Measurements from ENCODE around the gene GRM8.

The GRM8 gene

DNA sequence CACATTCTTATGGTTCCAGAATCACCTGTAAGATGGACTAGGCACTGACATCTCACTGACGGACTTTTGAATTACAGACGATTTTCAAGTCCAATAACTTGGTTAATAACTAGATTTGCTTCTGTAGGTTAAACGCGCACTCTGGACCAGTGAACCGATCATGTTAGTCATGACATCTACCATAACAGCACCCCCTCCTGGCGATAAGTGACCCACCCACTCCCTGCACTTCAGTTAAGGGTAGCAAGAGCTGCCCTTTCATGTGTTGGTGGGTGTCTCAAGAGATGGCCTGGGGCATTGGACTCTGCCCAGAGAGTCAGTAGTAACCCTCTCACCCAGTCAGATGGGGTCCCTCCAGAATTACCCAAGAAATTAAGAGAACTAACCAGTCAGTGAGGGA is 12.9 kb downstream of the GRM8 start:
- no peak for DNase-seq (ENCODE audit: low read depth)
- no peak overlapping the region for H3K4me3 ChIP-seq (ENCODE audit: low read depth, low read length)

DNA sequence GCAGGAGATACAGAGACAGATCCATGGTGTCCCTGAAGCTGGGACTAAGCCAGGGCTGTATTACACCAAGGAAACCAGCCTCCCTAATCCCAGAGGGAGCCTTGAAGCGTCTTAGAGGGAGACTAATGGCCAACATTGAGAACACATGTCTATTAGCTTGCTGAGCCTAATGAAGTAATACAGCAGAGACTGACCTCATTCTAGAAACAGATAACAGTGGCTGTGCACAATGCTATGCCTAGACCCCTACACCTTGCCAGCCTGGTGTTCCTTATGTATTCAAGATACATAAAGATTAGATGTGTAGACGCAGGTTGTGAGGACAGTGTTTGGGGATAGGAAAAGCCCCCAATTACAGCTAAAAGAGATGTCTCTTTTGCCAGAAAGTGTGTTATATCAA is 19.1 kb downstream of the GRM8 start:
- no peak for DNase-seq (ENCODE audit: low read depth)
- H3K4me3 ChIP-seq (ENCODE audit: low read depth, low read length) = no peak overlapping the region

DNA sequence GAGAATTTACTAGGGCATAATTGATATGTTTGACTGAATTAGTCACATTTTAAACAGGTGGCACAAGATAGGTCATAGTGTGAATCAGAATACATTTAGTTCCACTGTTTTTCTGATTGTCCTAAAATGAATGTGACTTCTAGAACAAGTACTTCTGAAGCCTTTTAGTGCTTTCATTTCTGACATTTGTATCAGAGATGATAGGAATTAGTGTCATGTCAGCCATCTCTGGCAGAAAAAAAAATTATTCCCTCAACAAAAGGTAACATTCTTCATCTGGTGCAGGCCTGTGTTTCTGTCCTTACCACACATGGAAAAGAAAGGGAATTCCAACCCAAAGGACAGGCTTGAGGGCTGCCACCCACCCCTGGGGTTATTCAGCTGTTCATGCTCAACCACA is 21.3 kb downstream of the GRM8 start:
- DNase-seq (ENCODE audit: low read depth) = no peak
- no peak overlapping the region for H3K4me3 ChIP-seq (ENCODE audit: low read depth, low read length)

DNA sequence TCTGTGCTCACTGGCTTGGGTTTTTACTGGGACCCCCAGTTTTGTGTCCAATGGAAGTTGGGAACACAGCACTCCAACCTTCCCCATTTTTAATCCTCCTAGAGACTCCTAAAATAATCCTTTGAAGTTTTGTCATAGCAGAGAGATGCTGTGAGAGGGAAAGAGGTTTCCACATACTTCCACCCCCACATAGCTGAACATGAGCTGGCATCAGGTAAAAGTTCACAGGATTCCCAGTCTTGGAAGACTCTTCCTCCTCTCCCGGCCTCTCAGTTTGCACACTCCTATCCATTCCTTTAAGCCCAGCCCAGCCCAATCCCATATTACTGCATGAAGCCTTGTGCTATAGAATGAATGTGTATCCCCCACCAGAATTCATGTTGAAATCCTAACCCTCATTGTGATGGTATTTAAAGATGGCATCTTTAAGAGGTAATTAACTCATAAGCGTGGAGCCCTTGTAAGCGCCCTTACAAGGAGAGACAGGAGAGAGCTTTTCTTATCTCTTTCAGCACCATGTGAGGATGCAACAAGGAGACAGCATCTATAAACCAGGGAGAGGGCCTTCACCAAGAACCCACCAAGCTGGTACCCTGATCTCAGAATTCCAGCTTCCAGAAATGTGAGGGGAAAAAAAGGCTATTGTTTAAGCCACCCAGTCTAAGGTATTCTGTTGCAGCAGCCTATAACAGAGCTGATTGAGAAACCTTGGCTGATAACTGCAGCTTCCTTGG is 22.4 kb downstream of the GRM8 start:
- no peak overlapping the region for H3K4me3 ChIP-seq (ENCODE audit: low read depth, low read length)
- DNase-seq (ENCODE audit: low read depth) = no peak

DNA sequence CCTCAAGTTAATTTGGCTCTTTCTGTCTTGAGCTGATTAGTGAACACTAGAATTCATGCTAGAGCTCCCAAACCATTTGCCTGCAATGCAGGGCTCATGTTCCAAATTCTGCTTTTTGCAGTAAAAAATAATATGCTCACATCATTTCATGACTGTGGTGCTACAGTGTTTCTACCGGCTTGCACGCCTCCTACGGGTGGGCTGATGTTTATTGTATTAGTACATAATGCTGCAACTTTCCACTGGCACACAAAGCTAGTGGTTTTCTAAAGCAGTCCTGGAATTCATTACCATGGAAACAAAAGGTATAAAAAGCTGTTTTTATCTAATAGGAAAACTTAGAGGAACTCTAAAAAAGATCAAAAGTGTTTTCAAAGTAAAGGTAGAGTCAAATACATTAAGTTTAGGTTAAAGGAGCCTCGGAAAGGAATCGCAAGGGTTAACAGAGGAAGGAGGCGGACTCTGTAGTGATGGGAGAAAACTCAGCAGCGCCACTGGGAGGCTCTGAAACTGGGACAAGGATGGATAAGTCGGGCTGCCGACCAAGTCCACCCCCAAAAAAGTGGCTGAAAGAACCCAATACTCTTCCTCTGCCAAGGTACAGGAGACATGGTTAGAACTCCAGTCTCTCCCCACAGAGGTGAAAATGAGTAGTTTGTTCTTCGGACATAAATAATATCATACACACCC is 25.9 kb downstream of the GRM8 start:
- H3K4me3 ChIP-seq (ENCODE audit: low read depth, low read length) = no peak overlapping the region

DNA sequence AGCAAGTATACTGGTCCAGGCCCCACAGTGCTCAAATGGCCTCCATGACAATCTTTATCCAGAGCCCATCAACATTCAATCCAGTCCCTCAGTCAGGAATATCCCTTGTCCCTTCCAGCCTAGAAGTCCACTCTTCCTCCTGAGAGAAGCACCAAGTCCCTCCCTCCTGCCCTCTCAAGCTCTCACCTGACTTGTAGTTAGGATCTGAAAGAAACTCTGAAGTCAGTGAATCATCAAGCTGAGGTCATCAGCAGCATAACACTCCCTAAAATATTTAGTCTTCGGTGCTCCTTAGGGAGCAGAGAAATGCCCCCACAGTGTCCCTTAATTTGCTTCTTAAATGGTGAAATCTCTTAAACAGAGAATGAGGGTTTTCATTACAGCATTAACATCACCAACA is 31.0 kb downstream of the GRM8 start:
- no peak overlapping the region for H3K4me3 ChIP-seq (ENCODE audit: low read depth, low read length)
- DNase-seq (ENCODE audit: low read depth) = no peak

More for the DNA sequence above, 25.9 kb downstream of the GRM8 start:
- no peak for DNase-seq (ENCODE audit: low read depth)

DNA sequence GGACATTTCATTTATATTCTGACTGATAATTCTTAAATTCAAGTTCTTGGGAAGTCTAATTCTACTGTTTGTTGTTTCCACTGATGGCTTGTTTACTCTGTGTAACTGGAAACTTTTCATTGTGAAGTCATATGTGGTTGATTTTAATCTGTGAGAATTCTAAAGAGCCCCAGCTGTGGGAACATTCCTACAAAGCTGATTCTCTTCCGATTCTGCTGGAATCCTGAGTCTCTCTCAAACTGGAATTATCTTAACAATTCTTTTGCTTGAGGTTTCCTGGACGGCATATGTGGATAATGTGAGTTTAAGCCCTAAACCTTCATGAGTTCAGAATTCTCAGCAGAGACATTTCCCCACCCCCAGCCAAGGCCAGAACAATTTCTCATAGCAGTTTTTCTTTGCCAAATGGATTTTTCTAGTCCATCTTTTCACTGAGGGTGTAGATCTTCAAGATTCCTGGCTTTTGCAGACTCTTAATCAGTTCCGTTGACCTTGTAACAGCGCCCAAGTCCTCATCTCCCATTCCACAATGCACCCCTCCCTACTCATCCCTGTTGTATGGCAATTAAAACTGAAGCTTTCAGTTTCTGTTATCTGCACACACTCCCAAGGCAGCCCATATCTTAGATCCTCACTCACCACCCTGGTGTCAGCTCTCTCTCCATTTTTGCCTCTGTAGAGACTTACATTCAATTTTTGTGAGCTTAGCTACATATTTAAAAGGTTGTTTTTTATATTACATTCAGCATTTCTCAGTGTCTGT is 37.6 kb downstream of the GRM8 start:
- no peak for DNase-seq (ENCODE audit: low read depth)
- H3K4me3 ChIP-seq (ENCODE audit: low read depth, low read length) = no peak overlapping the region

DNA sequence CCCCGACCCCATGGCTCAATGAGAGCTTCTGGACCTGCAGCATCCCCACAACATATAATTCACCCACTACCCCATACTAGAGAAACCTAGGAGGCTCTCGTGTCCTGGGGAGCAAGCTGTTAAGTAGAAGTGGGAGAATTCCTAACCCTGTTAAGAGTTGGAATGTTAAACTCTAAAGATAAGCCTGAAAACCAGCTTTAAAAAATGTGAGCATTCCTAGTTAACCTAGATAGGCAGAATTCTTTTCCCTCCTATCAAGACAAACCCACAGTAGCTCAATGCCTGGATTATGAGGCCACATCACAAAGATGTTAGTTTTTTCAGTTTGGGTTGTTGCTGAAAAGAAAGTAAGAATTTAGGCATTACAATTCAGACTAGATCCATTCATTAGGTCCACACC is 42.9 kb downstream of the GRM8 start:
- H3K4me3 ChIP-seq (ENCODE audit: low read depth, low read length) = no peak overlapping the region
- no peak for DNase-seq (ENCODE audit: low read depth)

DNA sequence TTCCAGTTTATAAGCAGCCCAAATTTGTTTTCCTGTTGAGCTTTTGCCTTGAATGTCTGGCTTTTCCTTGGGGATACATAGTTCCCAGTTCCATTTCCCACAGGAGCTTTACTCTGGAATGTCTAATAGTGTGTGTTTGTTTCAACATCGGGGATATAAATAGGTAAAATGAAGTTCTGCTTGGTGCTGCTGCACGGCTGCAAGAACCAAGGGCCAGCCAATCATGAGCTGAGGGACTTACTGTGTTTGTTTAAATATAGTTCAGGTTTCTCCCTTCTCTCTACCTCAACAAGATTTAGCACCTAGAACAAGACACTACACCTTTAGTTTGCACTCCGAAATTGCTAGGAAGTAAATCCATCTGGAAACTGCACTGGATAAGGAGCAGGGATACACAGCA is 43.9 kb downstream of the GRM8 start:
- H3K4me3 ChIP-seq (ENCODE audit: low read depth, low read length) = no peak overlapping the region
- no peak for DNase-seq (ENCODE audit: low read depth)

DNA sequence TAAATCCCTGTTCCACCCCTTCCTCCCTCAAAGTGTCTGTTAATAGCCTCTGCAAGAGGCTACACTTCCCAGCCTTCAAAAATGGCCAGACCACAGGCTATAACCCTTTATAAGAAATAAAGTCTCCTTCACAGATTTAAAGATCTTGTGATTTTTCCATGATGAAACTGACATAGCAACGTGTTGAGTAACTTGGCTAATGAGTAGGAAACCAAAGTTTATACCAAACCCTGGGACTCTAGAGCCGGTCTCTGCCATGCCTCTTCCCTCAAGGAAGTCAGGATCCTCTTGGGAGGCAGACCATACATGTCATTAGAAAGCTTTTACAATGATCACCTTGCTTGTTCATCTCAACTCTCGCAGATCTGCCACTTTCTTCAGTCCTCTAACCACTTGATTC is 44.4 kb downstream of the GRM8 start:
- no peak for DNase-seq (ENCODE audit: low read depth)
- H3K4me3 ChIP-seq (ENCODE audit: low read depth, low read length) = no peak overlapping the region

DNA sequence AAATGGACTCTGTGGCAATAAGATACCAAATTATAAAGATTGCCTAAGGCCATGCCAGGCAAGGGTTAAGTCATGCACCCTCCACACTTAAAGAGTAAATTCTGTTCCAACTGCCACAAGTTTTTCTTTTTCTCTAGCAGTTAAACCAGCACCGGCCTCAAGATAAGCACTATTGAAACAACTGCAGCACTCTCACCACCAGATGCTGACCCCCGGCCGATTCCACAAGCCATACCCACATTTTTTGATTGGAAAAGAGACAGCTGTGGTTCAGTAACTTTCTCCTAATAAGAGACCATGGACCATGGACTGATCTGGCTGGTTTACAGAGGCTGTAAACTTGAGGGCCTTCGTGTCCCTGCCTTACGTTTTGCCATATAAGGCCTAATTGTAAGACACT is 44.9 kb downstream of the GRM8 start:
- DNase-seq (ENCODE audit: low read depth) = no peak
- no peak overlapping the region for H3K4me3 ChIP-seq (ENCODE audit: low read depth, low read length)

DNA sequence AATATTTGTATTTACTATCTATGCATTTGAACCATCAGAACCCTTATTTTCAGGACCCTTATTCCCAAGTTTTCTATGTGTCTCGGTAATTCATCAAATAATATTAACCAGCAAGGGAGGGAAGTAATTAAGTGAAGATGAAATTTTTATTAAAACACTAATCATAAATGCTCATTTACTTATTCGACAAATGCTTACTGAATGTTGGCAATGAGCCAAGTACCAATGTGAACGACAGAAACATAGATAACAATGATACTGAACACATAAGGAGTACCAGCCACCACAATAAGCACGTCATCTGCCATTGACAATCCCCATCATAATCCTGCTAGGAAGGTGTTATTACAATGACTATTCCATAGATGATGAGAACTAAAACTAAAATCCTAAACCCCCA is 45.5 kb downstream of the GRM8 start:
- DNase-seq (ENCODE audit: low read depth) = no peak
- H3K4me3 ChIP-seq (ENCODE audit: low read depth, low read length) = no peak overlapping the region

DNA sequence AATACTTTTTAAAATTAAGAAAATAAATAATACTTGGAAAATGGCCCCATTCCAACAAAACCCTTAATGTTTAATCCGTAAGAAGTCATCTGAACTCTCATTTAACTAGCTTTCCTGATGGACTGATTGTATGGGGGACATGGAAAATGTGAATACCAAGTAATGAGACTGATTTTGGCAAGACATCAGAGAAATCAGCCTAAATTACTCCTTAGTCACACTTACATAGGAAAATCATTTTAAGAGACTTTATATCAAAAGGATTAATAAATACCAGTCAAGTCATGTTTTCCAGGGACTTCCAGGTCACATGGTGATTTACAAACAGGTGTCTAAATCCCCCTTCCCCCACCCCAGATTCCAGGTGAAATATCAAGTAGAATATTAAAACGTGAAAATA is 58.2 kb downstream of the GRM8 start:
- DNase-seq (ENCODE audit: low read depth) = no peak
- H3K4me3 ChIP-seq (ENCODE audit: low read depth, low read length) = no peak overlapping the region

DNA sequence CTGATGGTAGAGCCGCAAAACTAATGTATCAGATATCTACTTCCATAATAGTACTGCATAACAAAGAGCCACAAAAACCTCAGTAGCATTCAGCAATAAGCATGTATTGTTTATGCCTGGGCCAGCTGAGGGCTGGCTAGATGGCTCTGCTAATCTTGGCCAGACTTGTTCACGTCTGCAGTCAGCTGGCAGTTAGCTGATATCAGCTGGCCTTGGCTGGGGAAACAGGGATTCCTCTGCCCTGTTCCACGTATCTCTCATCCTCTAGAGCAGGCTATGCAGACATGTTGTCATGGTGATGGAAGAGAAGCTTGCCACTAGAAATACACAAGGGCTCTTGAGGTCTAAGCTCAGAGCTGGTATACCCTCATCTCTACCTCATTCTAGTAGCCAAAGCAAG is 62.9 kb downstream of the GRM8 start:
- no peak overlapping the region for H3K4me3 ChIP-seq (ENCODE audit: low read depth, low read length)
- DNase-seq (ENCODE audit: low read depth) = no peak

DNA sequence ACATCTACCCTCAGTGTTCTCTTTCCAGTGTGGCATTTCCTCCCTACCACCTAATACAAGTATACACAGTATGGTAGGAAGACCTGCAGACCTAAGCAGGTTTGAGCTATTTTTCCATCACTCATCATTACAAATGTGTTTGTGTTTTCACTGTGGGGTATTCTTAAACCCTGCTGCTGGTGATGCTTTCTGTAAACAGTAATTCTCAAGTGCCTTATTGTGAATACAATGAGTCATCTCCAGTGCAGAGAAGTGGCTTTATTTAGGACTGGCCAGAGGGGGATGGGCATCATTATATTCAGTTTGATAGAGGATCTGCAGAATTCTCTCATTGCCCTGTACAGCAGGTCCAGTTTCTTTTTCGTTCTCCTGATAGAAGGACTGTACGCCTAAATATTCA is 63.7 kb downstream of the GRM8 start:
- DNase-seq (ENCODE audit: low read depth) = no peak
- H3K4me3 ChIP-seq (ENCODE audit: low read depth, low read length) = no peak overlapping the region

DNA sequence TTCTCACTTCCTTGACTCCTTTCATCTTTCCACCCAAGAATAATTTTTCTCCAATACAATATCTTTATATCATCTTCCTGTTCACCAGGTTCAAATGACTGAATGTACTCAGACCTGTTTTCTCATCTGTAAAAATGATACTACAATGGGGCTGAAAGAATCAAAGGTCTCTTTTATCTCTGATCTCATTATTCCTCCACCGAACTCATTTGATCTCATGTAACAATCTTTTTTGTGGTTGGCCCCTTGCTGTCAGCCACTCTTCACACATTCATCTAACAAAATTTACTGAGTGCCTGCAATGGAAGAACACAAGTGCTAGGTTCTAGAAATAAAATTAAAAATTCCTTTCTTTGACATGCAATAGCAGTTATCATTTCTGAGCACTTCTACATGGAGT is 65.0 kb downstream of the GRM8 start:
- H3K4me3 ChIP-seq (ENCODE audit: low read depth, low read length) = no peak overlapping the region
- no peak for DNase-seq (ENCODE audit: low read depth)

DNA sequence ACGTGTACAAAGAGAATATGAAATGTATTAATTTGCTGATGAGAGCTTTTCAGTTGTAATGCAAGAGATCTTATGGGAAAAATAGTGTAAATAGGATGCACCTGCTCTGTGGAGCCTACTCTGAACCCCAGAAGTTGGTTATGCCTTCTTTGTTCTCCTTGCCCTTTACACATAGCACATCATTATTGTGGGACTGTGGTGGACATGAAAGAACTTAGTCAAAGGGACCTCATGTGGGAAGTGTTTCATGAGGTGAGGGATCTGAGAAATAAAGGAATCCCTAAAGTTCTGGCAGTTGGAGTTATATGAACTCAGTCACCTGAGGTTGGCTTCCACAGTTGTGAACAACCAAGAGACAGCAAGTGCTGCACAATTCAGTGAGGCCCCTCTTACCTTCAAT is 66.1 kb downstream of the GRM8 start:
- H3K4me3 ChIP-seq (ENCODE audit: low read depth, low read length) = no peak overlapping the region
- no peak for DNase-seq (ENCODE audit: low read depth)

DNA sequence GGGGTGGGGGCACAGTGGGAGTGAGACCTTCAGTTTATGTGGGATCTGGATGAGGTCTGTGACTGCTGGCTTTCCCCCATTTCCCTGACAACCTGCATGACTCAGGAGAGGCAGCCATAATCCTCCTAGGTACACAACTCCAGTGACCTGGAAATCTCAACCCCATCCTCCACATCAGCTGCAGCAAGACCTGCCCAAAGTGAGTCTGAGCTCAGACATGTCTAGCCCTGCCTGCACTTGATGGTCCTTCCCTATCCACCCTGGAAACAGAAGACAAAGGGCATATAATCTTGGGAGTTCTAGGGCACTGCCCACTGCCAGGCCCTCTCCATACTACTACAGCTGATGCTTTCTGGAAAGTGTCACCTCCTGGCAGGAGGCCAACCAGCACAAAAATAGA is 75.6 kb downstream of the GRM8 start:
- no peak for DNase-seq (ENCODE audit: low read depth)

DNA sequence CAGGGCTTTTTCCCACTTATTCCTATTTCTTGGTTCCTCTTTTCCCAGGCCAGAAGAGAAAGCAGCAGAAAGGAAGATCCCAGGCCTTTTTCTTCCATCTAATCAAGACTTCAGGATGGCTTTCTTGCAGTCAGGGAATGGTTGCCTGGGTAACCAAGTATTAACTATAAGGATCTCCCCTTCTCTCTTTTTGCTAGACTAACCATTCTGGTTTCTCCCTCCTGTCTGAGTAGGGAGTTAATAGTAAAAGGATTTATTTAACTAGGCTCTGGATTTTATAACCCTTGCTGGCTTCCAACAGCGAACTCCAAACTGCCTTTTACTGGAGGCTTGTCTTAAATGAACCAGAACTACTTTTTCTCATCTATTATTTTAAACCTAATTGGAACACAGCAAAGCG is 90.4 kb downstream of the GRM8 start:
- no peak for DNase-seq (ENCODE audit: low read depth)

More for the DNA sequence above, 75.6 kb downstream of the GRM8 start:
- no peak overlapping the region for H3K4me3 ChIP-seq (ENCODE audit: low read depth, low read length)

DNA sequence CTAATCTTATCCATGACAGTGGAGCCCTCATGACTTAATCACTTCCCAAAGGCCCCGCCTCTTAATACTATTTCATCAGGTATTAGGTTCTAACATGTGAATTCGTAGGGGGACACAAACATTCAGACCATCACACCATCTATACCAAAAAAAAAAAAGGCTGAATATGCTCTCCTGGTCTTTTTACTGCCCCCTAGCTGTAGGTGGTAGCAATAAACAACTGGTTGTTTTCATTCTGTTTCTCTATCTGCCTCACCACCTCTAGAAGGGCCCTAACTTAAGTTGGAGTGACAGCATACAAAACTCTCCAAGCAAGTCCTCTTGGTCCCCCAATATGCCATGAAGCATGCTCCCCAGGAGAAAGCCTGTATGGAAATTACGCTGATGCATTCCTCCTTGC is 94.1 kb downstream of the GRM8 start:
- no peak for DNase-seq (ENCODE audit: low read depth)
- no peak overlapping the region for H3K4me3 ChIP-seq (ENCODE audit: low read depth, low read length)

More for the DNA sequence above, 90.4 kb downstream of the GRM8 start:
- H3K4me3 ChIP-seq (ENCODE audit: low read depth, low read length) = no peak overlapping the region

DNA sequence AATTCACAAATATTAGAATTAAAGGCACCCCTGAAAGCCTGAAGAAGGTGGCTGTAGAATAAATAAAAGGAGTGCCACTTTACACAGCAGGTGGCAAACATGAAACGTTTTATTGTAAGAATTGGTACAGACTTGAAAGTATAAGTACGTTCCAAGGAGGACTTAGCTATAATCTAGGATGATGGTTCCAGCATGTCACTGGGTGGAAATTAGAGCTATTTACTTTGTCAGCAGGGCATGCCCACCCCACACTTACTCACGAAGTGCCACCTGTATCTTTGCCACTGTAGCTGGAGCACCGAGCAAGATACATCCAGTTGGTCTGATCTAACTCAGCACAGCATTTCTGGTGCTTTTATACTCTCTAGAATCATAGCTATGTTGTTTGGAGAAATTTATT is 97.8 kb downstream of the GRM8 start:
- no peak overlapping the region for H3K4me3 ChIP-seq (ENCODE audit: low read depth, low read length)
- DNase-seq (ENCODE audit: low read depth) = no peak

Data from skeletal muscle cell (primary cell).